Esophagus muscularis mucosa (tissue), 3 donors: Measurements from ENCODE around the gene TPM2.
"Not testable (repeated sequence)": the region's sequence is repeated elsewhere in the genome, so short reads cannot be mapped to it uniquely, and the experiment has no call there.

Source experiments
- EP300 ChIP-seq: sonication (generic); formaldehyde crosslinking; IDR thresholded peaks from one replicate; pipeline ENCODE4 v1.6.1; 2017; ENCODE audit warnings: antibody characterized with exemption
- TF ChIP-seq, protein P1 (sequence below), 3 experiments: fragments of 200-600 bp in 2 of 3; fragments of 450-650 bp in 1 of 3; sonication (generic) in 2 of 3; IDR thresholded peaks; one replicate each; pipeline ENCODE4 v1.5.1; 2017 to 2019; ENCODE audit warnings: antibody characterized with exemption in 3 of 3, mild to moderate bottlenecking in 2 of 3, moderate library complexity in 1 of 3

DNA sequence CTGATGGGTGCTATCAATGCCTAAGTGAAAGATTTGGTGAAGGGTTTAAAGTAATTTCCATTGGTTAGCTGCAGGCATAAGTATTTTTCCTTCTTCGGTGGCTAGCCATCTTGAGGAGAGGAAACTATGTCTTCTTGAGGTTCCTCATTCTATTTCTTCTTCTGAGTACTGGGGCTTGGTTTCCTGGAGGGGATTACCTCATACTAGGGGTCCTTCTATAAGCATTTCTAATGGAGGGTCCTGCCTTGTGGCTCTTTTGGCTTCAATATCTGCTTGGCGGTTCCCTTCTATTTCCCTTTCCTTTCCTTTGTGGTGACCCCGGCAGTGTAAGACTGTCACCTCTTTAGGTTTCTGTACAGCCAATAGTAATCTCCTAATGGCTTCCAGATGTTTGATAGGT, 48.2 kb downstream of the TPM2 start:
- TF ChIP-seq, protein P1, sequence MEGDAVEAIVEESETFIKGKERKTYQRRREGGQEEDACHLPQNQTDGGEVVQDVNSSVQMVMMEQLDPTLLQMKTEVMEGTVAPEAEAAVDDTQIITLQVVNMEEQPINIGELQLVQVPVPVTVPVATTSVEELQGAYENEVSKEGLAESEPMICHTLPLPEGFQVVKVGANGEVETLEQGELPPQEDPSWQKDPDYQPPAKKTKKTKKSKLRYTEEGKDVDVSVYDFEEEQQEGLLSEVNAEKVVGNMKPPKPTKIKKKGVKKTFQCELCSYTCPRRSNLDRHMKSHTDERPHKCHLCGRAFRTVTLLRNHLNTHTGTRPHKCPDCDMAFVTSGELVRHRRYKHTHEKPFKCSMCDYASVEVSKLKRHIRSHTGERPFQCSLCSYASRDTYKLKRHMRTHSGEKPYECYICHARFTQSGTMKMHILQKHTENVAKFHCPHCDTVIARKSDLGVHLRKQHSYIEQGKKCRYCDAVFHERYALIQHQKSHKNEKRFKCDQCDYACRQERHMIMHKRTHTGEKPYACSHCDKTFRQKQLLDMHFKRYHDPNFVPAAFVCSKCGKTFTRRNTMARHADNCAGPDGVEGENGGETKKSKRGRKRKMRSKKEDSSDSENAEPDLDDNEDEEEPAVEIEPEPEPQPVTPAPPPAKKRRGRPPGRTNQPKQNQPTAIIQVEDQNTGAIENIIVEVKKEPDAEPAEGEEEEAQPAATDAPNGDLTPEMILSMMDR (IDR thresholded peaks at IDR 0.05), result not testable (repeated sequence)
- not testable (repeated sequence) for TF ChIP-seq EP300
